Measurements from ENCODE around the gene CREB3.

Gene CREB3

GRCh38 chr9:35750256-35750531, 17.7 kb downstream of the CREB3 start:
- DNase-seq: no peak

GRCh38 chr9:35753466-35753865, 21.0 kb downstream of the CREB3 start:
- no peak for DNase-seq

- no peak for DNase-seq
These were observed 21.8 kb downstream of the CREB3 start, which contains the start of gene MSMP for GRCh38 chr9:35754264-35754663. Gene MSMP (minus strand): TSS chr9:35754276. CDS start chr9:35754129, 147 bp downstream.

GRCh38 chr9:35755071-35755470, 22.6 kb downstream of the CREB3 start:
- DNase-seq: no peak

GRCh38 chr9:35756275-35757225, 24.1 kb downstream of the CREB3 start:
- DNase-seq: no peak

GRCh38 chr9:35757226-35757891, 24.9 kb downstream of the CREB3 start:
- no peak for DNase-seq

GRCh38 chr9:35757892-35758275, 25.4 kb downstream of the CREB3 start:
- DNase-seq: no peak

GRCh38 chr9:35758475-35759050, 26.1 kb downstream of the CREB3 start:
- DNase-seq: no peak

- no peak for DNase-seq
These were observed 27.3 kb downstream of the CREB3 start for GRCh38 chr9:35759795-35760194.

- DNase-seq: no peak
These were observed 28.2 kb downstream of the CREB3 start for GRCh38 chr9:35760651-35761050.

GRCh38 chr9:35763181-35763580, 30.7 kb downstream of the CREB3 start:
- DNase-seq: no peak

GRCh38 chr9:35763803-35764202, 31.3 kb downstream of the CREB3 start:
- no peak for DNase-seq

GRCh38 chr9:35766997-35767396, 34.5 kb downstream of the CREB3 start:
- no peak for DNase-seq

- no peak for DNase-seq
These were observed 35.0 kb downstream of the CREB3 start for GRCh38 chr9:35767458-35767857.

- no peak for DNase-seq
These were observed 37.3 kb downstream of the CREB3 start for GRCh38 chr9:35769763-35770162.

GRCh38 chr9:35771075-35771433, 38.6 kb downstream of the CREB3 start:
- DNase-seq: no peak

- no peak for DNase-seq
These were observed 39.1 kb downstream of the CREB3 start for GRCh38 chr9:35771534-35771933.

GRCh38 chr9:35771943-35772342, 39.5 kb downstream of the CREB3 start:
- DNase-seq: no peak

- DNase-seq: no peak
These were observed 42.6 kb downstream of the CREB3 start for GRCh38 chr9:35774907-35775635.

GRCh38 chr9:35776018-35776417, 43.6 kb downstream of the CREB3 start:
- DNase-seq: no peak

- DNase-seq: no peak
These were observed 46.0 kb downstream of the CREB3 start for GRCh38 chr9:35778496-35778895.

GRCh38 chr9:35781066-35781465, 48.6 kb downstream of the CREB3 start:
- DNase-seq: no peak

- DNase-seq: no peak
These were observed 51.0 kb downstream of the CREB3 start for GRCh38 chr9:35783418-35783817.
